ENCODE measurements around the gene INPPL1.

Gene INPPL1

GRCh38 chr11:72236083-72236697 lies 11.6 kb downstream of the INPPL1 start:
- peak; percentile 4; the same call in 1 of the 2 replicates for TF ChIP-seq ZNF70 (CRISPR knock-in tag; IDR thresholded peaks at IDR 0.05)
- TF ChIP-seq TCF4 (CRISPR knock-in tag; IDR thresholded peaks at IDR 0.05; ENCODE audit: borderline replicate concordance) = peak; percentile 12; the same call in 1 of the 2 replicates
- TF ChIP-seq ZNF8 (CRISPR knock-in tag; IDR thresholded peaks at IDR 0.05) = no peak; the same call in 1 of the 2 replicates
- TF ChIP-seq ESRRG (CRISPR knock-in tag; IDR thresholded peaks at IDR 0.05) = no peak
- no peak for TF ChIP-seq ZFP3 (CRISPR knock-in tag; IDR thresholded peaks at IDR 0.05)
- peak; percentile 20; the same call in 1 of the 2 replicates for TF ChIP-seq RARB (CRISPR knock-in tag; IDR thresholded peaks at IDR 0.05)
- TF ChIP-seq ZC3H10 (CRISPR knock-in tag; IDR thresholded peaks at IDR 0.05) = peak; percentile 55; the same call in 1 of the 2 replicates
- peak; percentile 38; the same call in 1 of the 2 replicates for TF ChIP-seq CREB5 (CRISPR knock-in tag; IDR thresholded peaks at IDR 0.05; ENCODE audit: low read depth)
- no peak for TF ChIP-seq CSDC2 (CRISPR knock-in tag; IDR thresholded peaks at IDR 0.05)
- TF ChIP-seq PPARA (CRISPR knock-in tag; IDR thresholded peaks at IDR 0.05; ENCODE audit: borderline replicate concordance) = no peak
- TF ChIP-seq OSR1 (CRISPR knock-in tag; IDR thresholded peaks at IDR 0.05) = no peak
- no peak for TF ChIP-seq PATZ1 (CRISPR knock-in tag; IDR thresholded peaks at IDR 0.05; ENCODE audit: borderline replicate concordance)
- TF ChIP-seq TSHZ2 (CRISPR knock-in tag; IDR thresholded peaks at IDR 0.05) = no peak
- no peak; the same call in 1 of the 2 replicates for TF ChIP-seq ARNTL (CRISPR knock-in tag; IDR thresholded peaks at IDR 0.05; ENCODE audit: borderline replicate concordance, low read depth)
- TF ChIP-seq POU6F1 (CRISPR knock-in tag; IDR thresholded peaks at IDR 0.05; ENCODE audit: borderline replicate concordance, low read depth) = no peak
- peak; percentile 87 for TF ChIP-seq GLIS3 (CRISPR knock-in tag; IDR thresholded peaks at IDR 0.05)
- TF ChIP-seq BACH2 (CRISPR knock-in tag; IDR thresholded peaks at IDR 0.05; ENCODE audit: borderline replicate concordance) = no peak
- peak; percentile 73 for TF ChIP-seq CSRNP3 (CRISPR knock-in tag; IDR thresholded peaks at IDR 0.05)
- TF ChIP-seq TOX (CRISPR knock-in tag; IDR thresholded peaks at IDR 0.05; ENCODE audit: borderline replicate concordance) = no peak
- no peak for TF ChIP-seq ZNF565 (CRISPR knock-in tag; conservative IDR thresholded peaks at IDR 0.05; ENCODE audit: low read depth)
- TF ChIP-seq SNAI2 (CRISPR knock-in tag; IDR thresholded peaks at IDR 0.05) = no peak; the same call in 1 of the 2 replicates
- 0 out of 2 replicates have a peak, but pooled peaks have one; percentile 9 for TF ChIP-seq ZFP30 (CRISPR knock-in tag; IDR thresholded peaks at IDR 0.05)
- no peak for TF ChIP-seq ISL1 (CRISPR knock-in tag; IDR thresholded peaks at IDR 0.05)
- ATAC-seq = no peak

- ATAC-seq = no peak
These were observed 12.2 kb downstream of the INPPL1 start for GRCh38 chr11:72236774-72237111.

More at GRCh38 chr11:72236774-72237111, 12.2 kb downstream of the INPPL1 start:
- TF ChIP-seq GLIS3 (CRISPR knock-in tag; IDR thresholded peaks at IDR 0.05) = peak; percentile 74; the same call in 1 of the 2 replicates
- TF ChIP-seq PPARA (CRISPR knock-in tag; IDR thresholded peaks at IDR 0.05; ENCODE audit: borderline replicate concordance) = peak; percentile 3; the same call in 1 of the 2 replicates
- TF ChIP-seq ZNF70 (CRISPR knock-in tag; IDR thresholded peaks at IDR 0.05) = peak; percentile 15; the same call in 1 of the 2 replicates
- TF ChIP-seq BACH2 (CRISPR knock-in tag; IDR thresholded peaks at IDR 0.05; ENCODE audit: borderline replicate concordance) = no peak
